ENCODE data around the gene PTPRB.

The PTPRB gene

DNA sequence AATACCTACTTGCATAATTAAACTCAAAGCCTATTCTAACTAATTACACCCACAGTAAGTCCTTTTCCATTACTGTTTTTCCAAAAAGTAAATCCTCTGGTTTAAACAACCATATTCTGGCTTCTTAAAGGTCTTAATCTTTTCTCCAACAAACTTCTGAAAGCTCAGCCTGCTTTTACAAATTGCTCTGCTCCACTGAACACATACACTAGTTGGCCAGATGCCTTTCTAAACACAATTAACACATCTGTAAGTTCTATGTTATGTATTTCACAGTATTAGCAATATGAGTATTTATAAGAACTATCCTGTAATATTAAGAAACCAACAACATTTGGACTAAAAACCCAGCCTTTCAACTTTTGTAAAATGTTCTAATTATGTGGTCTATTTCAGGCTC, 30.1 kb downstream of the PTPRB start:
- DNase-seq (ENCODE audit: insufficient read length, low spot score), result no peak
- no peak for TF ChIP-seq POLR2A (IDR thresholded peaks at IDR 0.05; ENCODE audit: low read depth, low read length)
- no peak for TF ChIP-seq TAF1 (IDR thresholded peaks at IDR 0.05; ENCODE audit: low read depth, low read length)
- no peak for TF ChIP-seq POLR2AphosphoS5 (IDR thresholded peaks at IDR 0.05; ENCODE audit: low read depth, low read length)
- no peak for TF ChIP-seq SPI1 (IDR thresholded peaks at IDR 0.05; ENCODE audit: low read depth, low read length)
- no peak for TF ChIP-seq PAX5 (IDR thresholded peaks at IDR 0.05; ENCODE audit: insufficient read depth, low read length, severe bottlenecking)
- no peak for TF ChIP-seq POU2F2 (IDR thresholded peaks at IDR 0.05; ENCODE audit: low read depth, low read length)
- no peak for FAIRE-seq

GRCh38 chr12:70605976-70606375, 31.3 kb downstream of the PTPRB start:
- DNase-seq (ENCODE audit: insufficient read length, low spot score), result no peak
- no peak for TF ChIP-seq POLR2AphosphoS5 (IDR thresholded peaks at IDR 0.05; ENCODE audit: low read depth, low read length)
- TF ChIP-seq POLR2A (IDR thresholded peaks at IDR 0.05; ENCODE audit: low read depth, low read length), result no peak
- TF ChIP-seq SPI1 (IDR thresholded peaks at IDR 0.05; ENCODE audit: low read depth, low read length), result no peak
- no peak for TF ChIP-seq TAF1 (IDR thresholded peaks at IDR 0.05; ENCODE audit: low read depth, low read length)
- no peak for TF ChIP-seq POU2F2 (IDR thresholded peaks at IDR 0.05; ENCODE audit: low read depth, low read length)
- TF ChIP-seq PAX5 (IDR thresholded peaks at IDR 0.05; ENCODE audit: insufficient read depth, low read length, severe bottlenecking), result no peak
- no peak for FAIRE-seq

DNA sequence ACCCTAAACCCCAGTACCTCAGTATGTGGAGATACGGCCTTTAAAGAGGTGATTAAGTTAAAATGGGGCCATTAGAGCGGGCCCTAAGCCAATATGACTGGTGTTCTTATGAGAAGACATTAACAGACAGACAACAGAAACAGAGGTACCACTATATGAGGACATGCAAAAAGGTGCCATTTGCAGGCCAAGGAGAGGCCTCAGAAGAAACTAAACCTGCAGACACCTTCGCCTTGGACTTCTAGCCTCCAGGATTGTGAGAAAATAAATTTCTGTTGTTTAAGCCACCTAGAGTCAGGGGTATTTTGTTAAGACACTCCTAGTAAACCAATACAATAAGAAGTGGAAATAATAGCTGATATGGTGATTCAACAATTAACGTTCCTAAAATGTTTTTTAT, 32.6 kb downstream of the PTPRB start:
- TF ChIP-seq TAF1 (IDR thresholded peaks at IDR 0.05; ENCODE audit: low read depth, low read length) (no peak), PAX5 (IDR thresholded peaks at IDR 0.05; ENCODE audit: insufficient read depth, low read length, severe bottlenecking) (no peak), POU2F2 (IDR thresholded peaks at IDR 0.05; ENCODE audit: low read depth, low read length) (no peak), SPI1 (IDR thresholded peaks at IDR 0.05; ENCODE audit: low read depth, low read length) (no peak), POLR2A (IDR thresholded peaks at IDR 0.05; ENCODE audit: low read depth, low read length) (no peak), POLR2AphosphoS5 (IDR thresholded peaks at IDR 0.05; ENCODE audit: low read depth, low read length) (no peak)
- FAIRE-seq (no peak), DNase-seq (ENCODE audit: insufficient read length, low spot score) (no peak)

DNA sequence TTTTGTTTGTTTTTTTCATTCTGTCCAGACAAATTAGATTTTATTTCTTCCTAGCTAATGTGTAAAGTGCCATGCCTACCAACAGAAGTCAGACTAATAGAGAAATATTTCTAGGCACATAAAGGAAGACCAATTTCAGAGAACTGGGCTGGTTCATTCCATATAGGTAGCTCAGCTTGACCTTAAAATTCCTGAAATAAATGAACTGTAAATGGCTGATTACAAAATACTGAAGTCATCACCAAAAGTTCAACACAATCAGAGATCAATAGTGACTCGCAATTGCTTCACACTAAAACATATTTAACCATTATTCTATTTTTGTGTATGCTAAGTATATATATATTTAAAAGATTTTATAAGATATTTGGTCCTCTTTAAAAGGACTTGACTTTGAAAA, 34.2 kb downstream of the PTPRB start:
- TF ChIP-seq POU2F2 (IDR thresholded peaks at IDR 0.05; ENCODE audit: low read depth, low read length) (no peak), PAX5 (IDR thresholded peaks at IDR 0.05; ENCODE audit: insufficient read depth, low read length, severe bottlenecking) (no peak), POLR2AphosphoS5 (IDR thresholded peaks at IDR 0.05; ENCODE audit: low read depth, low read length) (no peak), TAF1 (IDR thresholded peaks at IDR 0.05; ENCODE audit: low read depth, low read length) (no peak), POLR2A (IDR thresholded peaks at IDR 0.05; ENCODE audit: low read depth, low read length) (no peak), SPI1 (IDR thresholded peaks at IDR 0.05; ENCODE audit: low read depth, low read length) (no peak)
- DNase-seq (ENCODE audit: insufficient read length, low spot score) (no peak), FAIRE-seq (no peak)

DNA sequence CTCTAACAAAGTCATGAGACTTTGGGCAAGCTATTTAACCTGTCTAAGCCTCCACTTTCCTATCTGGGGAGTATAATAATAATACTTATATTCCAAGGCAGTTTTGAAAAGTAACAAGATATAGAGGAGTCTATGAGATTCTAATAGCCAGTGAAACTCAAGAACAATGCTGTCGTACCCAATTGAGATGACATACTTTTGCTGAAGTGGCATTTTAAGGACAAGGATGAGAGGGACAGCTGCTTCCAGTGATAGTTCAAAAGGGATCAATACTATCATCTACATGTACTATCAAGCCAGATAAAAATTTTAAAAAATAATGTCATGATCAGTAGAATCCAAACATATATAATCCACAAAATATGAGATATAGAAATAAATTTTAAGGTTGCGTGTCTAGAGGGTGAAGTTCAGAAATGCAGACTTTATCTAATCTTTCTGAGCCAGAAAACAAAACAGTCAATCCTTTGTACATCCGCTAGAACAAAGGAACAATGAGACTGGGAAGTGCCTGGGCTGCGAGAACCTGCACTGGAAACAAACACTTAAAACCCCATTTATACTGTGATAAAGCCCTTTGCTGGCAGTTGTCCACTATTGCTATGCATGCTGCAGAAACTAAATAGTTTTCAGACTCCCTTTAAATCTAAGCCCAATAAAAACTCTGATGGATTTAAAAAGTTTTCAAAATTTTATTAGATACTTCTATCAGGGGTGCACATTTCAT, 38.6 kb downstream of the PTPRB start:
- no peak for FAIRE-seq
- no peak for DNase-seq (ENCODE audit: insufficient read length, low spot score)
- TF ChIP-seq TAF1 (IDR thresholded peaks at IDR 0.05; ENCODE audit: low read depth, low read length) (no peak), POLR2A (IDR thresholded peaks at IDR 0.05; ENCODE audit: low read depth, low read length) (no peak), POLR2AphosphoS5 (IDR thresholded peaks at IDR 0.05; ENCODE audit: low read depth, low read length) (no peak)

GRCh38 chr12:70592664-70593063, 44.6 kb downstream of the PTPRB start:
- no peak for TF ChIP-seq POLR2AphosphoS5 (IDR thresholded peaks at IDR 0.05; ENCODE audit: low read depth, low read length)
- no peak for DNase-seq (ENCODE audit: insufficient read length, low spot score)
- FAIRE-seq, result no peak

DNA sequence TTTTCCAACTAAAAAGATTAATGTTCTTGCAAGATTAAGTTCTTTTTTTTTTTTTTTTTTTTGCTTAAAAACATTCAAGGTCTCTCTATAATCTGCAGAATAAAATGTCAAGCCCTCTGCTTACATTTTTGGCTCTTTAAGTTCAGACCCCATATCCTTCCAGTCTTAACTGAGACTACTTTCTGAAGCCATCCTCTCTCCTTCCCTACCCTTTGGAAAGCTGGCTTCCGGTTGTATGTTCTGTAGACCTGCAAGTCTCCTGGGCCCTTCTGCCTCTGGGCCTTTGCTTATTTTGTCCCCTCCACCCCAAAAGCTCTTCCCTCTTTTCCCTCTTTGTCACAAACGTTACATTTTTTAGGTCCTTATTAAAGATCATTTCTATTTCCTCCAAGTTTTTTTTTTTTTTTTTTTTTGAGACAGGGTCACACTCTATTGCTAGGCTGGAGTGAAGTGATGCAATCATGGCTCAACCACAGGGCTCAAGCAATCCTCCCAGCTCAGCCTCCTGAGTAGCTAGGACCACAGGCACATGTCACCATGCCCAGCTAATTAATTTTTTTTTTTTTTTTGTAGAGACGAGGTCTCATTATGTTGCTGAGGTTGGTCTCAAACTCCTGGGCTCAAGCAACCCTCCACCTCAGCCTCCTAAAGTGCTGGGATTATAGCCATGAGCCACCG, 46.5 kb downstream of the PTPRB start:
- TF ChIP-seq POLR2A (IDR thresholded peaks at IDR 0.05; ENCODE audit: low read depth, low read length) (no peak), TAF1 (IDR thresholded peaks at IDR 0.05; ENCODE audit: low read depth, low read length) (no peak), POU2F2 (IDR thresholded peaks at IDR 0.05; ENCODE audit: low read depth, low read length) (no peak), SPI1 (IDR thresholded peaks at IDR 0.05; ENCODE audit: low read depth, low read length) (no peak), POLR2AphosphoS5 (IDR thresholded peaks at IDR 0.05; ENCODE audit: low read depth, low read length) (no peak), PAX5 (IDR thresholded peaks at IDR 0.05; ENCODE audit: insufficient read depth, low read length, severe bottlenecking) (no peak)
- no peak for FAIRE-seq
- no peak for DNase-seq (ENCODE audit: insufficient read length, low spot score)

GRCh38 chr12:70590051-70590450, 47.2 kb downstream of the PTPRB start:
- TF ChIP-seq POU2F2 (IDR thresholded peaks at IDR 0.05; ENCODE audit: low read depth, low read length), result no peak
- no peak for TF ChIP-seq PAX5 (IDR thresholded peaks at IDR 0.05; ENCODE audit: insufficient read depth, low read length, severe bottlenecking)
- TF ChIP-seq POLR2A (IDR thresholded peaks at IDR 0.05; ENCODE audit: low read depth, low read length), result no peak
- no peak for TF ChIP-seq POLR2AphosphoS5 (IDR thresholded peaks at IDR 0.05; ENCODE audit: low read depth, low read length)
- TF ChIP-seq SPI1 (IDR thresholded peaks at IDR 0.05; ENCODE audit: low read depth, low read length), result no peak
- no peak for TF ChIP-seq TAF1 (IDR thresholded peaks at IDR 0.05; ENCODE audit: low read depth, low read length)
- peak; percentile 87 for FAIRE-seq
- peak; percentile 22 for DNase-seq (ENCODE audit: insufficient read length, low spot score)

DNA sequence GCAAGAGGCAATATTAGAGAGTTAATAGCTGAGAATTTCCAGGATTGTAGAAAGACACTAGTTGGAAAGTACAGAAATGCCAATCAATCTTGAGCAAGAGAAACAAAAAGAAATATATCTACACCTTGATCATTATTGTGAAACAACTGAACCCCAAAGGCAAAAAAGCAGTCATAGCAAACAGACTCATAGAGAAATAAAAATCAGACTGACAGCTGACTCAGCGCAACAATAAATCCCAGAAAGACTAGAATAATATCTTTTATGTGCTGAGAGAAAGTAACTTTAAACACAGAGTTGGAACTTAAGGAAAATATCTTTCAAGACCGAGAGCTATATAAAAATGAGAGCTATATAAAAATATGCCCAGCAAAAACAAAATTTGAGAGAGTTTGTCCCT, 52.9 kb downstream of the PTPRB start:
- DNase-seq (ENCODE audit: insufficient read length, low spot score), result no peak
- no peak for TF ChIP-seq POU2F2 (IDR thresholded peaks at IDR 0.05; ENCODE audit: low read depth, low read length)
- no peak for TF ChIP-seq SPI1 (IDR thresholded peaks at IDR 0.05; ENCODE audit: low read depth, low read length)
- TF ChIP-seq POLR2AphosphoS5 (IDR thresholded peaks at IDR 0.05; ENCODE audit: low read depth, low read length), result no peak
- no peak for TF ChIP-seq PAX5 (IDR thresholded peaks at IDR 0.05; ENCODE audit: insufficient read depth, low read length, severe bottlenecking)
- no peak for TF ChIP-seq TAF1 (IDR thresholded peaks at IDR 0.05; ENCODE audit: low read depth, low read length)
- TF ChIP-seq POLR2A (IDR thresholded peaks at IDR 0.05; ENCODE audit: low read depth, low read length), result no peak
- no peak for FAIRE-seq

DNA sequence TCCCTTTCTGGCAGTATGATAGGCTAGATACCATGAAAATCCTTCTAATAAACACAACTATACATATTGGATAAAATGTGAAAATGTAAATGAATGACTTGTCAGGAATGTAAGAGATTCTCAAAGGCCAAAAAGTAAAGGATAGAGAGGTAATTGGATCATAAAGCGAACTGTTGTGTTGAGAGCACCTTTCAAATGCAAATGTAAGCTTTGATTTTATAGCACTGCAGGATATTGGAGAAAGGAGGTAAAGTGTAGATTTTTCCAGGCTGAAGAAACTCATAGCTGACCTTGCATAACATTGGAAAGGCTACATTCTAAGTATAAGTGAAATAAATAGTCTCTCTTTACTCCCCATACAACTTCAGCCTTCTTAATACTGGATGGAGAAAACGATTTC, 54.0 kb downstream of the PTPRB start:
- no peak for FAIRE-seq
- no peak for DNase-seq (ENCODE audit: insufficient read length, low spot score)
- TF ChIP-seq POLR2AphosphoS5 (IDR thresholded peaks at IDR 0.05; ENCODE audit: low read depth, low read length), result no peak
- no peak for TF ChIP-seq POLR2A (IDR thresholded peaks at IDR 0.05; ENCODE audit: low read depth, low read length)
- TF ChIP-seq POU2F2 (IDR thresholded peaks at IDR 0.05; ENCODE audit: low read depth, low read length), result no peak
- TF ChIP-seq PAX5 (IDR thresholded peaks at IDR 0.05; ENCODE audit: insufficient read depth, low read length, severe bottlenecking), result no peak
- no peak for TF ChIP-seq TAF1 (IDR thresholded peaks at IDR 0.05; ENCODE audit: low read depth, low read length)
- no peak for TF ChIP-seq SPI1 (IDR thresholded peaks at IDR 0.05; ENCODE audit: low read depth, low read length)
